GM18499 (cell line): ENCODE results near the gene TECTB.

Source experiments
- ATAC-seq: cut with Tn5 transposase; IDR thresholded peaks from one replicate; pipeline ENCODE4 v1.9.1; 2021; ENCODE audit warnings: moderate number of reproducible peaks; ENCODE audit not compliant: insufficient read depth, unreplicated experiment

TECTB gene

DNA sequence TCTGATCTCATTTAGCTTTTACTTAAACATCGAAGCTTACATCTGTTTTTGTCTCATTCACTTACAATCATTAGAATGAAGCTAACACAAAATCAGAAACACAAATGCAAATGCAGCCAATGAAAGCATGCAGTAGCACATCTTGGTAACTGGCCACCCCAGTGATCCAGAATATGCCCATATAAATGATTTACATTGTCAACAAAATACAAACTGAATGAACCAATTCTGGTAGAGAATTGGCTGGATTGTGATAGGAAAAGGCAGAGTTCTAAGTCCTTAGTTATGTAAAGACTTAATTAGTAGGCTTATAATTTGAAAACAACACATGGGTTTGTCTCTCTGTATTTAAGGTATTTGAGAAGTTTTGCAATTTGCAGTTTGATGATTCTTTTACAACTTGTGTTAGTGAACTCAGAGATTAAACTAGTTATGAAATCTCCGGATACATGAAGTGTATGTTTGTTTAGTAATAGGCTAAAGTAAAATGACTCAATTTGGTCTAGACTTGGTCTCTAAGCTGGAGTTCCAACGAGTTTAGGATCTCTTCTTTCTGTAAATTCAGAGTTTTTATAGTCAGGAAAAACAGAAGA is 21.2 kb downstream of the TECTB start:
- no peak for ATAC-seq

DNA sequence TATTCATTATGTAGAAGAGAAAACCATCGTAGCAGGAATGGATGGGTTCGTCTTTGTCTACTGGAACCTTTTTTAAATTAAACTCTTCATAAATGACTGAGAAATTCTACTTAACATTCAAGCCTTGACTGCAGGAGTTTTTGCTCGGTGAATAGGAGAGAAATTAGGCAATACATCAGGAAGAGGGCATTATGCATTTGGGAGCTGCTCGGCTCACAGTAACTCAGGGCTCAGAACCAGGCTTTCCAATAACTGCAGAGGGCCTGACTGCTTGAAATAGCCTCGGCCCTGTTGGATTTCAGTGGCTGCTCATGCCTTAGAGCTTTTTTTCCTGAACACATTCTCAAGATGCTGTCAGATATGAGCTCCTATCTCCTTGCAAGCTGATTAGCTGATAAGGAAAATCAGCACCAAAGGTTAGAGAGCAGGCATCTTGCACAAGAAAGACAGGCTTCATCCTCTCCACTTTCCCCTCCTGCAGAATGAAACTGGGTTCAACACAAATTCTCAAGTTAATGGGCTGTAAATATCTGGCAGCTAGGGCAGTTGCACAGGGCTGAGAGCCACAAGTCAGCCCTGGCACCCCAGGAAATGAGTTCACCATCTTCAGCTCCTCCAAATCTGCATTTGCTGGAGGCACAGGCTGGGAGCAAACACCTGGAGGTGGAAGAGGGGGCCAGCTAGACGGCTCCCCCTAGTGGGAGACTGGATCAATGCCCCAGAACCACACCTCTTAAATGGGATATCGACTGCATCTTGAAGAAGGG is 24.3 kb downstream of the TECTB start:
- peak; percentile 58 for ATAC-seq

DNA sequence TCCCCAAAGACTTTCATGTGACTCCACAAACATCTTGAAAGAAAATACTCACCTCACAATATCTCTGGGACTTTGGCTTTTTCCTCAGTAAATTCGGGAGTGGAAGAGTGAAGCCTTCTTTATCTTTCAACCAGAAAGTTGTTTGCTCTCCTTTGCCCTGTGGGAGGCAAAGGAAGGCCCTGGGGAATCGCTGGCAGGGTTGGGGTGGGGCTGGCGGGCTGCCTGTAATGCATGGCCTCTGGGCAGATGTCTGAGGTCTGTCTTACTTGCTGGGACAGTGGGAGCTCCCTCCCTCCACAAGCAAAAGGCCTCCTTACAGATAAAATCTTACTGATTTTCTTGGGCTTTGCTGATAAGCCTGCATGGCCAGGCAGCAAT is 24.9 kb downstream of the TECTB start:
- ATAC-seq = no peak

DNA sequence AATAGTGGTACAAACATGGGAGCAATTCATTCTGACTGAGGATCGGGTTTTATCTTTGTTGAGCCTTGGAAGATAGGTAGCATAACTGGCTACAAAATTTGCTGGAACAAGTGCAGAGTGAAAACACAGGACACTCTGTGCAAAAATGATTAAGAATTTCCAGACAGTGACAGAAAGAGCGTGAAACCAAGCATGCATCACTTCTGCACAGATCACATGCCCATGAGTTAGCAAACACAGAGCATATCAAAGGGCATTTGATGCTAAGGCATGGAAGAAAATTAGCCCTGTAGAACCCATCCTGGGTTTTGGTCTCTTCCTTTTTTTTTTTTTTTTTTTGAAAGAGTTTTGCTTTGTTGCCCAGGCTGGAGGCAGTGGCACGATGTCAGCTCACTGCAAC is 28.3 kb downstream of the TECTB start:
- ATAC-seq = no peak

DNA sequence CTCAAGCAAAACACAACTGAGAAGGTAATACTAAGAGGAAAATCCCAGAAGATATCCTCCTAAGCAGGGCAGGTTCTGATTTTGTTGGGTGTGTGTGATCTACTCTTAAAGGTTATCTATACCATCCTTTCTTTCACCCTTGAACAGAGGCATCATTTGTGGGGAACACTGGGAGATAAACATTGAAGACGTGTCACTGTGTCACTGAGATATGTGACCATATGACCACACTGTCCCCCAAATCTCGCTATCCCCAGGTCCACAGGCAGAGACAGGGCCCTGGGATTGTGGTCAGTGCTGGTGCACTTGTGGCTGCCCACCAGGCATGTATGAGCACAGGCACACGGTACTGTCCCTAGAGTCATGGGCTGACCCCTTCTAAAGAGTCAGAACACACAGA is 30.0 kb downstream of the TECTB start:
- no peak for ATAC-seq

DNA sequence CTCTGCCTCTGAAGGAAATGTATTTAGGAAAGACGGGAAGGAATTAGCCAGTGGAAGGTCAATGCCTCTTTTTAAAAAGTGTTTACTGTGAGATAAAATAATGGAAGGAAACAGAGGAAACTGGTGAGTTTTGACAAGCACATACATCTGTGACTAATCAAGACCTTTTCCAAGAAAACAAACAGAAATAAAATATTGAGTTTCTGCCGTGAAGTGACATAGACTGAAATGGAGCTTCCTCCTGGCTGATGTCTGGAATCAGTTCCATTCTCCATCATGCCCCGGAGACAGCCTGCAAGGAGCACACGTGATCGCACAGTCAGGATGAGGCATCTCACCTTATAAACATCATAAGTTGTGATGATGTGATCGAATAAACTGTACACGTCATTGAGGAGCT is 30.7 kb downstream of the TECTB start:
- ATAC-seq = no peak

DNA sequence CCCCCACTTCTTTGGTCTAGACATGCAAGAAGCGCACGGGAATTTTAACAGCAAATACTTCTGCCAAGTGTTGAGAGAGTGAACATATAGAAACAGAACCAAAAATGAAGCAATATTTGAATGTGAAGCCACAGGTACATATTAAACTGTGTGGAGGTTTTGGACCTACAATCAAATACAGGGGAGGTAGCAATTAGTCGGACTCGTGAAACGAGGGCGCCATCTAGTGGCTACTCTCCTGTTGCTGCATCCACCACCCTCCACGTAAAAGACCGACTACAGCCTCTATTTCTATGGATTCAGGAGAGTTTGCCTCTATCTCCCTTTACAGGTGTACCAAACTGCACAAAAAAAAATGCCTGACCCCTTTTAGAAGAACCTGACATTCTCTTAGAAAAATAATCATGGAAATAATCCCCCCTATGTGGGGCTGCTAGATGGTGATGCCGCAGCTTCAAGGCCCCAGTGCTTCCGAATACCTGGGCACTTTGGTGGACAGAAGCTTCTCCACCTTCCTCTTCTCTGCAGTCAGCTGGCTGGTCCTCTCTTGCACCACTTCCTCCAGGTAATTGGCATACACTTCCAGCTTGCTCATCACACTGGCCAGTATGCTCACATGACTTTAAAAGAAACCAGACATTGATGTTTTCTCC is 31.7 kb downstream of the TECTB start:
- ATAC-seq = no peak

DNA sequence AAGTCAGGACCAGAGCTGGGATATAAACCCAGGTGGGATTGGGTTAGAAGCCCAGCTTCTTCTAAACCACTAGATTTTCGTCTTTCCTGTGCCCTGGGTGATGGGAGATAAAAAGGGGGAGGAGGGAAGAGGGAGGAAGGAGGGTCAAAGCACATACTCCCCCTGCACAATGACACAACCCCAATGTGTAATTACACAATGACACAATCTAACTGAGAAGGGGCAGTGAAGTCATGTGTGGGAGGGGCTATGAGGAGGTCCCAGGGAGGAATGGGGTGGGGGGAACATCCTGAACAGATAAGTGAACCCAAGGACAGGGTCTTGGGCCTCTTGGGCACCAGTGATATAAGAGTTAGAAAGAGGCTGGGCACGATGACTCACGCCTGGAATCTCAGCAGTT is 44.5 kb downstream of the TECTB start:
- ATAC-seq = no peak

DNA sequence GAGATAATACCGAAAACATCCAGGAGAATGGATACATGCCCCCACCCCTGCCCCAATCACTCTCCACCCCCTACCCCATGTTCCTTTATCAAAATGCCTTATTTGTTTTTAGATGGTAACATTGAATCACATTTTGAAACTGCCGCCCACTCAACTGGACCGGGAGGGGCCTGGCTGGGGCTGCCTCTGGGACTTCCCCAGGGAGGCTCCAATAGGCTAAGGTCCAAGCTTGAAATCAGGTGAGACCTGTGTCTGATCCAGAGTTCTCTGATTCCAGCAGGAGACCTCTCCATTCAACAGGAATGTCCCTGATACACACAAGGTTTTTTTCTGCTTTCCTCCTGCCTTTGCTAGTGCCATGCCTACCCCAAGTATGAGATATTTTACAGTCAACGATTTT is 47.0 kb downstream of the TECTB start:
- no peak for ATAC-seq

DNA sequence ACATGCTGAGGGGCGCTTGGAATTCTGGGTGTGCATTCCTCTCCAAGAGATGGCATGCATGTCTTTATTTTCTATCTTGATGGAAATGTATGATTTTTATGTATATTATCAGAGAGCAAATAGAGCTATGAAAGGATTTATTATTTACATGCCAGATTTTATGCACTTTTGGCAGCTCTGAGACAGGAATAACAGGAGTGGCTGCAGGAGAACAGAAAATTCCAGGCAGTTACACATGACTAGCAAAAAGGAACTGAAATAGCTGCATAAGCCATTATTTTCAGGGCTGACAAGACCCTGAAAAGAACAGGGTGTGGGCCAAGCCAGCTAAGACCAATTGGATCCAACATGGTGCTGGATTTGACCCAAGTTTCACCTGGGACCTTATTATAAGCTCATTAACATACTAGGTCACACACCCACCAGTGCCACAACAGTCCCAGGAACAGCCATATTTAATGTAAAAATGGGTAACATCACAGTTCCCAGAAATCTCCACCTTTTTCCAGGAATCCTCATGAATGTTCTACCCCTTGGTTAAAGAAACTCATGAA is 47.5 kb downstream of the TECTB start:
- no peak for ATAC-seq

DNA sequence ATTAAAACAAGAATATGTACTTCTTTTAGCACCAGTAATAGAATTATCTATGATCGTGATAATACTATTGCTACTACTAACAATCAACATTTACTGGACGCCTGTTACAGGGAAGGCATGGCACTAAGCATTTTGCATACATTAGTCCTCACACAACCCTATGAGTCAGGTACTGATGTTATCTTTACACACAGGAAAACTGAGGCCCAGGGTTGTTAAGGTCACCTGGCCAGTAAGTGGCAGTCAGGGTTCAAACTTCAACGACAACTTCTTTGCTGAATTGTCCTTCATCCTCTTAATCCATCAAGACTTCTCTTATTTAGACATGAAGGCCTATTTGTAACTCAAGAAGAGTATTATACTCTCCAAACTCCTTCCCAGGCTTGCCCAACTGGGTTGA is 48.8 kb downstream of the TECTB start:
- ATAC-seq = no peak

DNA sequence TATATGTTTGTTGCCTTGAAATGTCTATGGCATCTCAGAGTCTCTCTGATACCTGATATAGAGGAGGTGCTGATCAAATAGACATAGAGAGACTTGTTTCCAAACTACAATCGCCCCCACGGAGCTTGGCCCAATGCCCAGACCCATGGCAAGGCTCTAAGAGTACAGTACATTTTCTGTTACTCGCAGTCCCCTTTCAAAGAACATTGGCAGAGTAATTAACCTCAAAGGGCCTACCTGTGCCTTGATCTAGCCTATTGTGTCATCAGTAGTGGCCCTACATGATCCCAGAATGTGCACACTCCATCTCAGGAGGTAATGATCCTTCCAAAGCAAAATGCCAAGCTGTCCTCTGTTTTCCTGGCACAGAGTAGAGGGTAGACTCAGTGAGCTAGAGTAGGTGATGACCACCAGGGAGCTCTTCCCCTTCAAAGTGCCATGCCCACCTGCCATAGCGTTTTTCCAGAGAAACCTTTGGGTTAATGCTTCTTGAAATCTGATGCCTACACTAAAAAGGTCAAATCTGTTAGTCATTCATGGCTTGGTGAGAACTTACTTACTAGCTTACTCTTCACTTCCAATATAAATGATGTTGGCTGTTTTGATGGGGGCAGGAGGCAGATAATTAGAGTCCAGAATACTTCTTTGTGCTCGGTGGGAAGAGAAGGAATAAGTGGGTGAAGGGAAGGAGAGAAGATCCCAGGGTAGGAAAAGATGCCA is 49.5 kb downstream of the TECTB start:
- no peak for ATAC-seq

DNA sequence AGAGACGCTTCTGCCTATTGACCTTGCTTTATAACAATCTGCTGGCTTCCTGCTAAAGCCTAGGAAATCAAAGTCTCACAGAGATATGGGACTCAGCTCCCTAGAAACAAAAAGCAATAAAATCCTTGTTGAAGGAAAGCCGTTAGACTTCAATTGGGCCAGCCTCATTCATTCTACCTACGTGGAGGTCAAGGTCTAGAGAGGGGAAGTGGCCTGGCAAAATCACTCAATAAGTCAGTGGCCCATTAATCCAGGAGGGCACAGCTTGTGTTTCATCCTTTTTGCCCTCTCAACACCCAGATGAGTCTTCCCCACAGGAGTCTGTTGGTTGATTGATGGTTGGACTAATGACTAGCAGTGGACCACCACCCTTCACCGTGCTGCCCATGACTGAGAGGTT is 50.3 kb downstream of the TECTB start:
- no peak for ATAC-seq

DNA sequence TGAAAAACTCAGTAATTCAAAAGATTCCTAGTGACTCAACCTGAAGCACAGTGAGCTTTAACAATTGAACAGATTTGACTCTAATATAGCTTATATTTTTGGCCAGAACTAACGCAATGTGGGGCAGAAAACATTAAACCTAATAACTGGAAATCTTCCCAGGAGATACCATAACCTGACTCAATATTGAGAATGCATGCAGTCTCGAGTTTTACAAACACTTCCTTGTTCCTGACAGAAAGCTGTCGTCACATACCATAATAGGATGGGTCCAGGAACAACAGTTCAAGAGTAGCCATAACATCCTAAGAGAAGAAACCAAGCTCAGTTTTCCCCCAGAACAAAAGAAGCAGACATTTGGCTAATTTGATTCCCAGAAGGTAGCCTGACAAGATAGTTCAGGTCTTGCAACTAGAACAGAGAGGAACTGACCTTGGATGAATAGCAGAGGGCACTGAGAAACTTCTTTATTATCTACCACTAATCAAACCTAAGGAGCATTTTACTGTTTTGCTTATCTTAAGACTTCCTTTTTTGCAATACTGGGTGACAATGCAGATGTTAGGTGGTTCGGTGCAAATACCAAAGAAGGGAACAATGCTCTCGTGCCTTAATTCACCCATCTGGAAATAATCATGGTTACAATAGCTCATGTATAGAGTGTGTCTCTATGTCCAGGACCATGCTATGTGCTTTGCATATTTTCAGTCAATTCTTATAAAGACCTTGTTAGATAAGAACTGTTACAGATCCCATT is 52.1 kb downstream of the TECTB start:
- ATAC-seq = no peak

DNA sequence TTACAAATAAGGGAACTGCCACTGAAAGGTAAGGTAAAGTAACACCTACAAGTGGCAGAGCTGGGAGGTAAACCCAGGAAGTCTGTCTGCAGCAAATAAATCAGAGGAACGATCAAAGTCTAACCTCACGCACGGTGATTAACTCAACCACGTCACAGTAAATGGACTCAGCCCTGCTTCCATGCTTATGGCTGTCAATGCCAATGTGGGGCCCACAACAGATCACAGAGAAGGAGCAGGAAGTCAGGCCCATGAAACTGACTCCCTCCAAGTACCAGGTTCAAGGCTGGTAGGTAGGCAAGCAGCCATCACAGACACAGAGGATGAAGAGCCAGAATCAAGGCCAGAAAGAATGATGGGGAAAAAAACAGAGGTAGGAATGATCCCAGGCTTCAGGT is 52.7 kb downstream of the TECTB start:
- no peak for ATAC-seq

DNA sequence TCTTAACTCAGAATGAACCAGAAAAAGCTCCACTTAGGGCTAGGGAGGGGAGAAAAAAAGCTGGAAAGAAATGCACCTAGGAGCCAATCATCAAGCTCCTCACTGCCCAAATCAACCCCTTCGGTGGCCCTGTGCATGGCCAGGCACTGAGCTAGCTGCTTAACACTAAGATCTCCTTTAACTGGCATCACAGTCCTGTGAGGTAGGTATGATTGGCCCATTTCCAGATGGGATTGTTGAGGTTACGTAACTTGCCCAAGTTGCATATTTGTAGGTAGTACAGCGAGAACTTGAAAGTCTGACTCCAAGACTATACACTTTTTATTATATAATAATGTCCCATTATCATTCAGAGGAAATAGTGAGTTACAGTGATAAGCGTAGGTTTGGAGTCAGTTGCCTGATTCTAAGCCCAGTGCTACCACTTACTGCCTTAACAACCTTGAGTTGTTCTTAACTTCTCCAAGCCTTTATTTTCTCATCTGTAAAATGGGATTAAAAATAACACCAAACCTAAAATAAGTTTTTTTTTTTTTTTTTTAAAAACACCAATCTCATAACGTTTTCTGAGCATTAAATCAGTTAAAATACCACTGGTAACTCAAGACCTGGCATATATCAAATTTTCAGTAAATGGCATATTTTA is 53.5 kb downstream of the TECTB start:
- ATAC-seq = no peak

DNA sequence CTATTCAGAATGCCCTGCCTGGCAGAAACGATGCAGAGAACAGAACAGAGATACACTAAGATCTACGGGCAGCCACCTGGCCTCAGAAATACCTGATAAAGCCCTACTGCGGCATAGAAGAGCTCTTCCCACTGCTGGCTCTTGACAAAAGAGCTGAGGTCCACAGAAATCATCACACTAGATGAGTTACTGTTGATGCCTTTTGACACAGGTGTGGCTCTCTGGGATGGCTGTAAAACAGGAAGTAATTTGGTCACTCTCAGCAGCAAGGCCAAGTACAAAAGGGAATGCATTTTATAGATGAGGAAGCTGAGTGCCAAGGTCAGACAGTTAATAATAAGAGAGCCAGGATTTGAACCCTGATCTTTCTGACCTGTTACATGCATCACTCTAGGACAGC is 55.8 kb downstream of the TECTB start:
- no peak for ATAC-seq

DNA sequence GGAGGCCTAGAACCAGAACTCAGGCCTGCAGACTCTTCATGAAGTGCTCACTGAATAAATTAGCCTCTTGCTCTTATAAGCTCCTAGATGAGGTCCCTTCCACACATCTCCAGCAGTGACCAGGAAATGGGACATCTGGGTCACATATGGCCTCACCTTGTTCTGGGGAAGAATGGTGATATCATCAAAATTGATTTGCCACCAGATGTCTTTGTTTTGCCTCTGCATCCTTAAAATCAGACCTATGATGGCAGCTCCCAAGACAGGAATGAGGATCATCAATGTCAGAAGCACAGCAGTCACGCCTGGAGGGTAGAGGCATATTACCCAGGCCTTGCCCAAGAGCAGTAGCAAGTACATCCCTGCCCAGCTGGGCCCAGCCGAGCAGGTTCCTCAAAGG is 57.4 kb downstream of the TECTB start:
- ATAC-seq = no peak

DNA sequence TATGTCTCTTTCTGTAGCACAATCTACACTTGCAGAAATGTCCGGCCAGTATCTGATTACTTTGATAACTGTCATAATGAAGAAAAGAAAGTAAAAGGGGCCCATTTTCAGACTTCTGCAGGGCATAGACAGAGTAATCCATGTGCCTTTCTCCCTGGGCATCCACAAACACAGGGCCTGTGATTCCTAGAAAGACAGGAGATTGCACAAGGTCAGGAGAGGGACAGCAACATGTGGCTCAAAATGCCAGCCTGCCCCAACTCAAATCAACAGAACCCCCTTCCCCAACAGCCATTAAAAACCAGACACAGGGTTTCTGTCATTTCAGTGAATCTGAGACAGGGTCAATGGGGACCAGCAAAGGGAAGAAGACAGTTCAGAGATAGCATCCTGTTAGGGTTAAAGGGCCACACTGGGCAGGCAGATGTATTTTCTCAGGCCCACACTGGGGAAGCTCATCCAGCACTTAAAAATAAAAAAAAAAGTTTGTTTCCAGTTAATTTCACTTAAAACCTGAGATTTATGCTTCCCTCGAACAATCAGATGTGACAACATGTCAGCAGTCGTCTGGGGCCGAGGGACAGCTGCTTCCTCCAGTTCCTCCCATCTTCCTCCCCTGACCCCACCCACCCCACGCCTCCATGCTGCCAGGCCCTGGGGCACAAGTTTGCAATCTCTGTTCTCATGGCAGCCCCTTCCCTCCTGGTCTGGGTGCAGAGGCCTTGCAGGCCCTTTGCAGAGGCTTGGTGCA is 60.0 kb downstream of the TECTB start:
- no peak for ATAC-seq
